GM10266 (cell line): Measurements from ENCODE around the gene ATG7.

Source experiments
- DNase-seq: peaks from one replicate; pipeline ENCODE4 v3.0.0; 2012; ENCODE audit errors: extremely low spot score
- TF ChIP-seq, protein P1 (sequence below): IDR thresholded peaks from 2 replicates; pipeline ENCODE4 v1.5.1; 2012; ENCODE audit warnings: mild to moderate bottlenecking, low read depth; ENCODE audit not compliant: control insufficient read depth, insufficient read depth; ENCODE audit errors: missing control alignments

Gene ATG7

DNA sequence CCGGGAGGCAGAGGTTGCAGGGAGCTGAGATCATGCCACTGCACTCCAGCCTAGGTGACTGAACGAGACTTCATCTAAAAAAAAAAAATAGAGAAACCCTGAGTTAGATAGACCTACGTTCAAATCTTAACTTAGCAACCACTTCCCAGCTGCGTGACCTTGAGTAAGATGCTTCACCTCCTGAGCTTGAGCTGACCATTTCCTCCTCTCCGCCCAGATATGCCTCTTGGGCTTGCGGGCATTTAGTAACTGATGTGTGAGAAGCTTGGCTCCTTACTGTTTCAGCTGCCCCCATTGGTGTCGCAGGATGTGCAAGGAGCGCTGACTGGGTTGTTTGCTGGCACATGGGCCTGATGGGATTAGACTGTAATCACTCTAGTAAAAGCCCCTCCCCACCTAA is 26.9 kb upstream of the ATG7 start:
- TF ChIP-seq, protein P1, sequence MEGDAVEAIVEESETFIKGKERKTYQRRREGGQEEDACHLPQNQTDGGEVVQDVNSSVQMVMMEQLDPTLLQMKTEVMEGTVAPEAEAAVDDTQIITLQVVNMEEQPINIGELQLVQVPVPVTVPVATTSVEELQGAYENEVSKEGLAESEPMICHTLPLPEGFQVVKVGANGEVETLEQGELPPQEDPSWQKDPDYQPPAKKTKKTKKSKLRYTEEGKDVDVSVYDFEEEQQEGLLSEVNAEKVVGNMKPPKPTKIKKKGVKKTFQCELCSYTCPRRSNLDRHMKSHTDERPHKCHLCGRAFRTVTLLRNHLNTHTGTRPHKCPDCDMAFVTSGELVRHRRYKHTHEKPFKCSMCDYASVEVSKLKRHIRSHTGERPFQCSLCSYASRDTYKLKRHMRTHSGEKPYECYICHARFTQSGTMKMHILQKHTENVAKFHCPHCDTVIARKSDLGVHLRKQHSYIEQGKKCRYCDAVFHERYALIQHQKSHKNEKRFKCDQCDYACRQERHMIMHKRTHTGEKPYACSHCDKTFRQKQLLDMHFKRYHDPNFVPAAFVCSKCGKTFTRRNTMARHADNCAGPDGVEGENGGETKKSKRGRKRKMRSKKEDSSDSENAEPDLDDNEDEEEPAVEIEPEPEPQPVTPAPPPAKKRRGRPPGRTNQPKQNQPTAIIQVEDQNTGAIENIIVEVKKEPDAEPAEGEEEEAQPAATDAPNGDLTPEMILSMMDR: no peak
- DNase-seq: no peak

DNA sequence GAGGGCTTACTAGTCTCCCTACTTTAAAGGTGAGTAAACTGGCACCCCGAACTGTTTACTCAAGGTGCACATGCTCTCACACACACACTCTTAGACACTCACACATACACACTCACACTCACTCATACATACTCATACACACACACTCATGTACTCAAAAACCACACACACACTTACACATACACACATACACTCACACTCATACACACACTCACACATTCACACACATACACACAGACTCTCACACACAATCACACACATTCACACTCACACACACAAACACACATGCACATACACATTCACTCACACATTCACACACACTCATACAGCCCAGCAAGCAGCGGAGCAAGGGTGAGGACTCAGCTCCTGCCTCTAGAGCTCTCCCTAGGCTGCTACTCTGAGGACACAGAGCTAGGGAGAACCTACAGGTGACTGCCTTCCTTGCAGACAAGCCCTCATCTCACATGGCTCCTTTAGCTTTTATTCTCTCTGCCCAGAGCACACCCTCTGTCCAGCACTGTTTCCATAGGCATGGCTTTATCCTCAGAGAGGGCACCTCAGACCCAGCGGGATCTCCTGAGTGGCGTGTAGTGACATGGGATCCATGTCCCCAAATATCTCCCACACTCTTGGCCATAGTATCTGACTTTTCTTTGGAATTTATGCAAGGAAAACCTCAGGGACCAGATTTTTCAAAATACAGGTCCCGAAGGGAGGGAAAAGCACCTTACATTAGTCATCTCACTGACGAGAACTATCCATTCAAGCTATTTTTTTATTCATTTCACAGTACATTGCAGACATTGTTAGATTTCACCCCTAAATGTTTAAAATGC is 26.2 kb upstream of the ATG7 start:
- DNase-seq: no peak

DNA sequence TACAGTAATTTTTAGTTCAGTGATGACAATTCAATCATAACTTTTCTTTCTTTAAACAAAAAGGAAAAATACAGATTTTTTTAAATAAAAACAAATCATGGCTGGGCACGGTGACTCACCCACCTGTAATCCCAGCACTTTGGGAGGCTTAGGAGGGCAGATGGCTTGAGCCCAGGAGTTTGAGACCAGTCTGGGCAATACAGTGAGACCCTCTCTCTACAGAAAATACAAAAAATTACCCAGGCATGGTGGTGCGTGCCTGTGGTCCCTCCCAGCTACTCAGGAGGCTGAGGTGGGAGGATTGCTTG is 25.6 kb upstream of the ATG7 start:
- TF ChIP-seq, protein P1: no peak
- DNase-seq: no peak

More for the DNA sequence above, 26.2 kb upstream of the ATG7 start:
- TF ChIP-seq, protein P1: no peak

DNA sequence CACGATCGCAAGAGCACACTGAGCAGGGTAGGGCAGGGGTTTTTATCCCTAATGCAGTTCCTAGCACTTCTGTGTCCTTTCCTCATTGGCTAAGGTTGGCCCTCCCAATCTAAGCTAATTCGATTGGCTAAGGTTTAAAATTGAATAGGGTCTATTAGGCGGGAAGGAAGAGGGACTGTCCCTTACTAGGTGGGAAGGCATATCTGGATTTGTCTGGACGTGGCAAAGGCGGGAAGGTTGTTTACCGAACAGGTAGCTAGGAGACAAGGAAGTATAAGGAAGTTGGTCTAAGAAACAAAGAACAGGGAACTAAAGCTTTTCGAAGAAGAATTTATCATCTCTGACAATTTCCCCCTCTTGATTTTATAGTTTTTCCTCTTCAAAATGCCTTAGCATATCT is 24.8 kb upstream of the ATG7 start:
- TF ChIP-seq, protein P1: no peak

DNA sequence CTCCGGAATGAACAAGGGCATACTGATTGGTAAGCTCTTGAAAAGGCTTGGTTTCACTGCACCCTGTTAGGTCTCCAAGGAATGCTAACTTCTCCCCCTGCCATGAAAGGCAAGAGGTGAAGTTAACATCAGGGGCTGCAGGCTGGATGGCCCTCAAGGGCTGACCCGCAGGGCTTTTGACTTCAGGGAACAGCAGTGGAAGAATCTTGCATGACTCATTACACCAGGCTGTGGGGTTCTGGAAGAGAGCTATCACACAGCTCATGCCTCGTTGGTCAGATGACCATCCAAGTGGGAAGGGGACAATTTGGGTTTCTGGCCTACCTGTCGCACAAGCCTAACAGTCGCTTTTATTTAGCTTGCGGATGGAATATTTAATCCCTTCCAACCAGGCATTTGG is 23.6 kb upstream of the ATG7 start:
- DNase-seq: no peak
- TF ChIP-seq, protein P1: no peak

More for the DNA sequence above, 24.8 kb upstream of the ATG7 start:
- no peak for DNase-seq

DNA sequence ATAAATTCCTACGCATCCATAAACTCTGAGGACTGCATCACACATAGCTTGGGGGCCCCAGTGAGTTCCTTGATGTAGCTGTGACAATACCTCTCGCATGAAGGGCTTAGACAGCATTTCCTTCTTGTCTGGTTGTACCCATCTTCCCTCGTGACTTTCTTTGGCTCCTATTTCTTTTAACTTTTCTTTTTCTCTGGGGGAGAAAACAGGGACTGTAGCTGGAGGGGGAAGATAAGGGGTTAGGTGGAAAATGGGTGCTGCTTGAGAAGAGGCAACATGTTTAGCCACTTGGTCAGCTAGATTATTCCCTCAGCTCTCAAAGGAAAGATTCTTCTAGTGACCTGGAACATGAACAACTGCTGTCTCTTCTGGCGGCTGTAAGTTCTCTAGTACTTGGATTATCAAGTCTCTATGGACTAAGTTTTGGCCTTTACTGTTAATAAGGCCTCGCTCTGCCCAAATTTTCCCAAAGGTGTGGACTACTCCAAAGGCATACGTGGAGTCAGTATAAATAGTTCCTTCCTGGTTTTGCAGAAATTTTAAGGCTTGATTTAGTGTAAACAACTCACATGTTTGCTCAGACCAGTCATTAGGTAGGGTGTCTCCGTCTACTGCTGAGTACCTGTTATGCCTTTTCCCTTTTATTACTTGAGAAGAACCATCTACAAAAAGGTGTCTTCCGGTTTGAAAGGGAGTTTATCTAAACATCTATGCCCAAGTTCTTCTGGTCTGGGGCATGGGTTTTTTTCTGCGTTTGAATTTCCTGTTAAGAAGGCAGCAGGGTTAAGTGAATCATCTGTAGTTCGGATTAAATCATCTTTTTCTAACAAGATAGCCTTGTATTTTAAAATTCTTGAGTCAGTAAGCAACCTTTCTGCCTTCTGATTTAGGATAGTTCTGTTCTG is 21.0 kb upstream of the ATG7 start:
- TF ChIP-seq, protein P1: no peak
- no peak for DNase-seq

DNA sequence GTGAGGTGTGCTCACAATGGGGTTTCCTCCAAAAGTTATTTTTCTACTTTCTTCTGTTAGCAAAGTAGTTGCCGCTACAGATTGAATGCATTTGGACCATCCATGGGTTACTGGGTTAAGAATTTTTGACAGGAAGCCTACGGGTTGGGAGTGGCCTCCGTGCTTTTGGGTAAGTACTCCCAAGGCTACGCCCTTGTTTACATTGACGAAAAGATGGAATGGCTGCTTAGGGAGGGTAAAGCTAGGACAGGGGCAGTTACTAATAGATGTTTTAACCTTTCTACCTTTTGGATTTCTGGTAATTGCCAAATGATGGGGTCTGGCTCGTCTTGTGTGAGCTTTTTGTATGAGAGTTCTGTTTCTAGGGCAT is 20.4 kb upstream of the ATG7 start:
- DNase-seq: no peak
- TF ChIP-seq, protein P1: no peak
